ENCODE results near the gene PFKFB2.

GRCh38 chr1:207059881-207060280, 6.8 kb downstream of the PFKFB2 start:
- TF ChIP-seq POLR2AphosphoS5 (IDR thresholded peaks at IDR 0.05; ENCODE audit: borderline replicate concordance, low read depth, low read length) = no peak
- TF ChIP-seq EZH2 (IDR thresholded peaks at IDR 0.05) = no peak

All from SK-N-MC (cell line).